Measurements from ENCODE around the gene MYL7.

- no peak for TF ChIP-seq POLR2AphosphoS5 (IDR thresholded peaks at IDR 0.05; ENCODE audit: borderline replicate concordance, low read depth, low read length)
- TF ChIP-seq EZH2 (IDR thresholded peaks at IDR 0.05), result no peak
- TF ChIP-seq FOXP2 (optimal IDR thresholded peaks at IDR 0.05; ENCODE audit: control extremely low read depth, extremely low read length, insufficient read depth), result no peak
Observed at GRCh38 chr7:44136731-44137130, 4.4 kb downstream of the MYL7 start.
